HL-60 (cell line): ENCODE results near the gene PSMD11.

Experiments
- DNase-seq, 2 experiments: peaks; one replicate each; pipeline ENCODE4 v3.0.0-alpha.2; 2010 to 2020; ENCODE audit warnings: low read depth in 1 of 2, low spot score in 1 of 2
- H3K27ac ChIP-seq: fragments of 250-450 bp; sonication (Bioruptor Pico); replicated peaks from 2 replicates; pipeline ENCODE4 v1.5.1; 2020; ENCODE audit warnings: mild to moderate bottlenecking, moderate library complexity
- H3K27me3 ChIP-seq: fragments of 250-450 bp; sonication (Bioruptor Pico); 2 replicates; pipeline ENCODE4 v1.5.1; 2021; ENCODE audit warnings: mild to moderate bottlenecking, moderate library complexity; ENCODE audit not compliant: insufficient read depth, poor library complexity, severe bottlenecking
- H3K4me3 ChIP-seq: replicated peaks from 2 replicates; pipeline ENCODE4 v1.5.1; 2011; ENCODE audit warnings: mild to moderate bottlenecking, control low read depth, low read length; ENCODE audit not compliant: insufficient read depth
- CTCF ChIP-seq: IDR thresholded peaks from one replicate; pipeline ENCODE4 v1.5.1; 2011; ENCODE audit warnings: low read length, control low read depth, inconsistent platforms; ENCODE audit not compliant: insufficient read depth
- GABPA ChIP-seq: IDR thresholded peaks from 2 replicates; pipeline ENCODE4 v1.6.1; 2012; ENCODE audit warnings: low read depth
- POLR2AphosphoS5 ChIP-seq: IDR thresholded peaks from 2 replicates; pipeline ENCODE4 v1.6.1; 2012; ENCODE audit warnings: low read depth
- SPI1 ChIP-seq: IDR thresholded peaks from 2 replicates; pipeline ENCODE4 v1.6.1; 2012; ENCODE audit warnings: low read depth, mild to moderate bottlenecking, borderline replicate concordance
- TF ChIP-seq, protein P1 (sequence below): IDR thresholded peaks from 2 replicates; pipeline ENCODE4 v1.6.1; 2012; ENCODE audit warnings: low read depth; ENCODE audit not compliant: insufficient replicate concordance

Gene PSMD11

DNA sequence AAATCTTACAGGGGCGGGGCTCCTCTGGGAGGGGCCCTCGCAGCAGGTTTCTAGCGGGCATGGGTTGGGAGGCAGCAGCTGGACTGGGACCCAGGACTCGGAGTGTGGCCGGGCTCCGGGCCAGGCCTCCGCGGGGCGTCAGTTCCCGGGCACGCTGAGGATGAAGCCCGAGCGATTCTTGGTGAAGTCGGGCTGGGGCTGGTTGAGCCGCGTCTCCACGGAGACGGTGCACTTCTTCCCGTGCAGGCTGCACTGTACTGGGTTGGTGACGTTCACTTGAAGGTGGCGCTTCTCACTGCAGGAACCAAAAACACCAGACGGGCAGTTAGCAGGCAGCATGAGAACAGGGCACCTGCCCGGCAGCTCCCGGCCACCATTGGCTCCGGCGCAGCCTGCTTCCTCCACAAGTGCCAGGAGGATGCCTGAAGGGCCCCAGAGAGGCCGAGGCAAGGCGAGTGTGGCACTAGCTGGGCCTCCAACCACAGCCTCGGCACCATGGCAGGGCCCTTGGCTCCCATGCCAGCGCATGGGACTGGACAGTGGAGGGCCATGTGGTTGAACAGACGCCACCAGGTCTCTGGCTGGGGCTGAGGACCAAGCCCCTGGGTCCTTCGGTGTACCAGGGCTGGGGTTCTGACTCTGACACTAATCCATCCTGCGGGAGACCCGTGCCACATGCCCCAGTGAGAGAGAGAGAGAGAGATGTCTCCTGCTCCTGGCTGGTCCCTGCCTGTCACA is 50.5 kb downstream of the PSMD11 start:
- no peaks in the 10 kb centered on the region for H3K27me3 ChIP-seq
- TF ChIP-seq POLR2AphosphoS5 (no peak), GABPA (no peak), CTCF (no peak), SPI1 (no peak)
- TF ChIP-seq, protein P1, sequence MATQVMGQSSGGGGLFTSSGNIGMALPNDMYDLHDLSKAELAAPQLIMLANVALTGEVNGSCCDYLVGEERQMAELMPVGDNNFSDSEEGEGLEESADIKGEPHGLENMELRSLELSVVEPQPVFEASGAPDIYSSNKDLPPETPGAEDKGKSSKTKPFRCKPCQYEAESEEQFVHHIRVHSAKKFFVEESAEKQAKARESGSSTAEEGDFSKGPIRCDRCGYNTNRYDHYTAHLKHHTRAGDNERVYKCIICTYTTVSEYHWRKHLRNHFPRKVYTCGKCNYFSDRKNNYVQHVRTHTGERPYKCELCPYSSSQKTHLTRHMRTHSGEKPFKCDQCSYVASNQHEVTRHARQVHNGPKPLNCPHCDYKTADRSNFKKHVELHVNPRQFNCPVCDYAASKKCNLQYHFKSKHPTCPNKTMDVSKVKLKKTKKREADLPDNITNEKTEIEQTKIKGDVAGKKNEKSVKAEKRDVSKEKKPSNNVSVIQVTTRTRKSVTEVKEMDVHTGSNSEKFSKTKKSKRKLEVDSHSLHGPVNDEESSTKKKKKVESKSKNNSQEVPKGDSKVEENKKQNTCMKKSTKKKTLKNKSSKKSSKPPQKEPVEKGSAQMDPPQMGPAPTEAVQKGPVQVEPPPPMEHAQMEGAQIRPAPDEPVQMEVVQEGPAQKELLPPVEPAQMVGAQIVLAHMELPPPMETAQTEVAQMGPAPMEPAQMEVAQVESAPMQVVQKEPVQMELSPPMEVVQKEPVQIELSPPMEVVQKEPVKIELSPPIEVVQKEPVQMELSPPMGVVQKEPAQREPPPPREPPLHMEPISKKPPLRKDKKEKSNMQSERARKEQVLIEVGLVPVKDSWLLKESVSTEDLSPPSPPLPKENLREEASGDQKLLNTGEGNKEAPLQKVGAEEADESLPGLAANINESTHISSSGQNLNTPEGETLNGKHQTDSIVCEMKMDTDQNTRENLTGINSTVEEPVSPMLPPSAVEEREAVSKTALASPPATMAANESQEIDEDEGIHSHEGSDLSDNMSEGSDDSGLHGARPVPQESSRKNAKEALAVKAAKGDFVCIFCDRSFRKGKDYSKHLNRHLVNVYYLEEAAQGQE: no peak
- peak; percentile 61 to 71 for DNase-seq
- H3K27ac ChIP-seq: peak overlapping the region; percentile 48
- H3K4me3 ChIP-seq: peak overlapping the region; percentile 45

DNA sequence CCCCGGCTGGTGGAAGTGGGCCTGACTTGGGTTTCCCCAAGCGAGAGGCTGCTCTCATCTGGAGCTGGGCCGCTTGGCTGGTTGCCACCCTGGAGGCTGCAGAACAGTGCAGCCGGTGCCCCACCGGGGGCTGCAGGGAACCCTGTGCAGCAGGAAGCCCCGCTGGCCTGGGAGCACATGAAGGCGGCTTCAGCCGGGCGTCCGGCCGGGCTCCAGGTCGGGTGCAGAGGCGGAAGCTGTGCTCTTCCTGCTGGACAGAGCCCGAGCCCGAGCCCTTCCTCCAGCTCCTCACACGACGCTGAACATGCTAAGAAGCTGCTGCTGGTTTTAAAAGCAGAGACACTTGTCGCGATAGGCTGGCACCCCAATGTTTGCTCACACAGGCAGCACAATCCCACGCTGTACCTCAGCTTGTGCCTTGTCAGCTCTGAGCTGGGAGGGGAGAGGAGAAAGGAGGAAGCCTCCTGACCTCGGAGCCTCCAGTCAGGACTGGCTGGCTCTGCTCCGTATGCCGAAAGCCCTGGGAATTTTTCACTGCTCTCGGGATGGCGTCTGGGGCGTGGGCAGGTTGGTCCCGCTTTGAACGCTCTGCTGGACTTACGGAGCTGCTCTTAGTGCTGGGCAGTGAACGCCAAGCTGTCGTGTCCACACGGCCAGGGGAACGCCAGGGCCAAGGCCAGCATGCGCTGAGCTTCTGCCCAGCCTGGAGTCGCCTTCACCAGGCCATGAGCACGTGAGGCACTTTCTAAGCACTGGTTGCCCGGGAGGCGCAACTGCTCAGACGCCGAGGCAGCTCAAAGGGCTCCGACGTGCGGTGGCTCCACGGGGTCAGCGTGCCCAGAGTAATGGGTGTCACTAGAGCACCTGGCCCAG is 51.3 kb downstream of the PSMD11 start:
- no peak overlapping the region for H3K4me3 ChIP-seq
- H3K27ac ChIP-seq: no peak overlapping the region; the same call in 1 of the 2 replicates
- TF ChIP-seq, protein P1: peak; percentile 57
- no peak for TF ChIP-seq CTCF
- no peak for DNase-seq
- H3K27me3 ChIP-seq: no peaks in the 10 kb centered on the region

- H3K27ac ChIP-seq: no peak overlapping the region
- no peak for DNase-seq
These were observed 52.2 kb downstream of the PSMD11 start for GRCh38 chr17:32496395-32497073.

More at GRCh38 chr17:32496395-32497073, 52.2 kb downstream of the PSMD11 start:
- no peaks in the 10 kb centered on the region for H3K27me3 ChIP-seq
- TF ChIP-seq, protein P1: no peak
- TF ChIP-seq POLR2AphosphoS5: no peak
- no peak for TF ChIP-seq SPI1
- no peak for TF ChIP-seq GABPA
- no peak for TF ChIP-seq CTCF
- no peak overlapping the region for H3K4me3 ChIP-seq
